ENCODE results near the gene CD226.

CD226 gene

DNA sequence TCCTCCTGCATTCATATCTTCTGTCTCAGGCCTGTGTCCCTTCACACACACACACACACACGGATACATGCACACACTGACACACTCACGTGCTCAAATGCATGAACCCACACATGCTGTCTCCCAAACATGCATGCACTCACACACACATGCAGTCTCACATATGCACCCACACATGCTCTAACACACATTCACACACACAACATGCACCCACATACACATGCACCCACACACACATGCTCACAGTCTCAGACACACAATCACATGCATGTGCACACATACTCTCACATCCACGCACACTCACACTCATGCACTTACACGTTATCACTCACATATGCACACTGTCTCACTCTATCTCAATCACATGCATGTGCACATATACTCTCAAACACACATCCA lies 1.9 kb upstream of the CD226 start:
- DNase-seq (ENCODE audit: low spot score): no peak
- in situ Hi-C loops (cut with MboI; ENCODE audit: low sequenced_read_pairs, unreplicated experiment): no loop called here
- no peak for TF ChIP-seq CTCF (IDR thresholded peaks at IDR 0.05; ENCODE audit: borderline replicate concordance, control extremely low read depth, extremely low read depth, insufficient read depth, missing control alignments)

DNA sequence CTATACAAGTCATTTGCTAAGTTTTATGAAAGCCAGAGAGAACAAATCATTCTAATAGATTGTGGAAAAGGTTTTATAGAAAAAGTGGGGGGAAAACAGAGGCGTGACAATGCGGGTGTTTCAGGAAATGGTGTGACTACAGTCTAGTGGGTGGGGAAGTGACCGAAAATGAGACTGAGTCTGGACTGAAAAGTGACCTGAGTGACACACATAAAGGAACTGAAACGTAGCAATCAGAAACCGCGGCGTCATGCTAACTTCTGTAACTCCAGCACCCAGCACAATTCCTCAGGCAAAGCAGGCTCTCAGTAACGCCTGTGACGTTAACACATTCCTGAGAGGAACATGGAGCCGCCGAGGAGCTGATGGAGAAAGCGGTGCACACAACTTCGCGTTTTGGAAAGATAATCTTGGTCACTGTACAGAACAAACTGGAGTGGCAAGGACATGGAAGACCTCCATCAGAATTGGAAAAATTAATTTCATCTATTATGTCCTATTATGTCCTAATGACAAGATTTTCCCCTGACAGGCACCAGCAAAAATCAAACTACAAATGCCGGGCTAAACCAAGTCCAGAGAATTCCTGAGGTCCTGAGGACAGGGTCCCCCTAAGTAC lies 1.4 kb upstream of the CD226 start:
- no peak for TF ChIP-seq CTCF (IDR thresholded peaks at IDR 0.05; ENCODE audit: borderline replicate concordance, control extremely low read depth, extremely low read depth, insufficient read depth, missing control alignments)
- in situ Hi-C loops (cut with MboI; ENCODE audit: low sequenced_read_pairs, unreplicated experiment): no loop called here
- peak; percentile 46 for DNase-seq (ENCODE audit: low spot score)

- TF ChIP-seq CTCF (IDR thresholded peaks at IDR 0.05; ENCODE audit: borderline replicate concordance, control extremely low read depth, extremely low read depth, insufficient read depth, missing control alignments): no peak
- in situ Hi-C loops (cut with MboI; ENCODE audit: low sequenced_read_pairs, unreplicated experiment): no loop called here
- no peak for DNase-seq (ENCODE audit: low spot score)
Observed at GRCh38 chr18:69948256-69948655, 583 bp upstream of the CD226 start.

DNA sequence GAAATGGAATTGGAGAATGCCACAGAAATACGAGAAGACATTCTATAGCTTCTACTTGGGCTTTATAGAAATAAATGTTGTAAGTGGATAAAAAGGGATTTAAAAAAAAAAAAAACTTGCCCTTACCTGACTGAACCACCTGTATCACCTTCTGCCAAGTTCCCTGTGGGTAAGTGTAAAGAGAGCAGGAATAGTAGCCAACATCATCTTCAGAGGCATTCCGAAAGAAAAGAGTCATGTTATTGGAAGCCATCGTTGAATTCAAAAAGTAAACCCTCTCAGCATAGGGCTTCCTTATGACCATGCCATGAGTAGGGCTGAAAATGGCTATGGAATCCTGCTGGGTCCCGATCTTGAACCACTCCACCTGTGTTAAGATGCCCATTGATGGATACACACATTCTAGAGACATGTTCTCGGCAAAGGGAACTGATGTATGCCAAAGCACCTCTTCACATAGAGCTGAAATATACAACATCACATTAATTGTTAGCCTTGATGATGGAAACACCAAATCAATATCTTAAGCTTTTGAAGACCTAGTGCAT lies 991 bp downstream of the CD226 start:
- no peak for TF ChIP-seq CTCF (IDR thresholded peaks at IDR 0.05; ENCODE audit: borderline replicate concordance, control extremely low read depth, extremely low read depth, insufficient read depth, missing control alignments)
- DNase-seq (ENCODE audit: low spot score): no peak
- in situ Hi-C loops (cut with MboI; ENCODE audit: low sequenced_read_pairs, unreplicated experiment): no loop called here

GRCh38 chr18:69945220-69946114 lies 2.2 kb downstream of the CD226 start:
- TF ChIP-seq CTCF (IDR thresholded peaks at IDR 0.05; ENCODE audit: borderline replicate concordance, control extremely low read depth, extremely low read depth, insufficient read depth, missing control alignments): no peak
- in situ Hi-C loops (cut with MboI; ENCODE audit: low sequenced_read_pairs, unreplicated experiment): no loop called here

DNA sequence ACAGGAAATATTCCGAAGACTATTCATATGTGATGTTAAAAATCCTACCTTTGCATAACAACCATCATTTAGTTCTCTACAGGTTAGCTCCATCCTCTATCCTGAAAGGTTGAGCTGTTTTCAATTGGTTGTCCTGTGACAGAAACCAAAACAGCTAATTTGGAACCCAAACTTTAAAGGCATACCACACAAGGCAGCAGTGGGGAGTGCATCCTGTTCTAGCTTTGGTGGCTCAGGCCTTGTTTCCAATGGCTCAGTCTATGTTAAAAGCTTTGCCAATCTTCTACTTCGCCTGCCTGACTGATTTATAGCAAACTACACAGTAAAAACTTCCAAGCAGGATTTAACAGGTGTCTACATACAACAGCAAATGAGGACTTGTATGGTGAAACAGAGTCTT lies 3.2 kb downstream of the CD226 start:
- no peak for TF ChIP-seq CTCF (IDR thresholded peaks at IDR 0.05; ENCODE audit: borderline replicate concordance, control extremely low read depth, extremely low read depth, insufficient read depth, missing control alignments)
- DNase-seq (ENCODE audit: low spot score): no peak
- in situ Hi-C loops (cut with MboI; ENCODE audit: low sequenced_read_pairs, unreplicated experiment): no loop called here

More at GRCh38 chr18:69945220-69946114, 2.2 kb downstream of the CD226 start:
- no peak for DNase-seq (ENCODE audit: low spot score)
